GM18519 (cell line): ENCODE measurements around the gene OR2M7.
"Not testable (repeated sequence)": the region's sequence is repeated elsewhere in the genome, so short reads cannot be mapped to it uniquely, and the experiment has no call there.

Experiments used
- ATAC-seq: cut with Tn5 transposase; IDR thresholded peaks from one replicate; pipeline ENCODE4 v1.9.1; 2021; ENCODE audit warnings: mild to moderate bottlenecking, moderate library complexity; ENCODE audit not compliant: unreplicated experiment, low FRiP score

The OR2M7 gene

GRCh38 chr1:248324468-248324867 is at the start of gene OR2M7:
TSS of gene OR2M7 (minus strand) at chr1:248324568. CDS start at chr1:248324568, 0 bp downstream.
- ATAC-seq, result no peak

- no peak for ATAC-seq
Observed at GRCh38 chr1:248373761-248374160, 49.4 kb upstream of the OR2M7 start.

GRCh38 chr1:248372394-248372793 is 48.0 kb upstream of the OR2M7 start:
- ATAC-seq, result no peak

GRCh38 chr1:248366609-248367008 is 42.2 kb upstream of the OR2M7 start:
- no peak for ATAC-seq

- ATAC-seq, result no peak
Observed at GRCh38 chr1:248361121-248361715, 36.9 kb upstream of the OR2M7 start, which contains the start of gene OR2T4. TSS of gene OR2T4 (plus strand) at chr1:248361665. CDS start at chr1:248361665, 0 bp downstream.

GRCh38 chr1:248359415-248359814 is 35.0 kb upstream of the OR2M7 start:
- ATAC-seq, result no peak

GRCh38 chr1:248348475-248348874 is 24.1 kb upstream of the OR2M7 start, which contains the start of gene OR14C36:
TSS of gene OR14C36 (plus strand) at chr1:248348775. CDS start at chr1:248348775, 0 bp downstream.
- ATAC-seq, result no peak

- ATAC-seq, result no peak
Observed at GRCh38 chr1:248343451-248343850, 19.1 kb upstream of the OR2M7 start.

- no peak for ATAC-seq
Observed at GRCh38 chr1:248316796-248317195, 7.6 kb downstream of the OR2M7 start.

GRCh38 chr1:248306740-248307139 is 17.6 kb downstream of the OR2M7 start:
- not testable (repeated sequence) for ATAC-seq

GRCh38 chr1:248306103-248306502 is 18.3 kb downstream of the OR2M7 start:
- ATAC-seq, result no peak

- not testable (repeated sequence) for ATAC-seq
Observed at GRCh38 chr1:248305672-248306071, 18.7 kb downstream of the OR2M7 start.

- ATAC-seq, result no peak
Observed at GRCh38 chr1:248303324-248303723, 21.0 kb downstream of the OR2M7 start, which contains the start of gene OR2T12. TSS of gene OR2T12 (minus strand) at chr1:248303424. CDS start at chr1:248295578, 7,846 bp downstream.

GRCh38 chr1:248288391-248288790 is 36.0 kb downstream of the OR2M7 start:
- no peak for ATAC-seq

GRCh38 chr1:248277876-248278275 is 46.5 kb downstream of the OR2M7 start, which contains the start of gene OR2T33:
TSS of gene OR2T33 (minus strand) at chr1:248277976. CDS start at chr1:248273814, 4,162 bp downstream.
- ATAC-seq, result no peak
